ENCODE data around the gene PKNOX2.

PKNOX2 gene

GRCh38 chr11:125173027-125173426, 8.5 kb downstream of the PKNOX2 start:
- no peak for DNase-seq (ENCODE audit: low spot score)

DNA sequence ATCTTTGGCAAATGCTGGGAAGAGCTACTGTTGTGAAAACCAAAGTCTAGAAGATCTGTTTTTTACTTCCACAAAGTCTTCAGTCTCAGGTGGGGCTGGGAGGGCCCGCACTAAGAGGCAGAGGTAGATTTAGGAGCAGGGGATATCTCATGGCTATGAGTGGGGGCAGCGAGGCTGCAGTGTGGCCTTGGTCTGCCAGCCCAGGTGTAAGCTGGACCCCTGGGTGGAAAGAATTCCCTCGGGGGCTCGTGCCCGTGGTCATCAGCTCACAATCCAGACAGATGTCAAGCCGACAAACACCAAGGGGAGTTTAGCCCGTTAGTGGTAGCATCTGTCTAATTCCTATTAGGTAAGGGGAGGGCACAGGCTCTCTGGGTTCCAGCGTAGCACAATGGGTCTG, 9.0 kb downstream of the PKNOX2 start:
- DNase-seq (ENCODE audit: low spot score), result no peak

DNA sequence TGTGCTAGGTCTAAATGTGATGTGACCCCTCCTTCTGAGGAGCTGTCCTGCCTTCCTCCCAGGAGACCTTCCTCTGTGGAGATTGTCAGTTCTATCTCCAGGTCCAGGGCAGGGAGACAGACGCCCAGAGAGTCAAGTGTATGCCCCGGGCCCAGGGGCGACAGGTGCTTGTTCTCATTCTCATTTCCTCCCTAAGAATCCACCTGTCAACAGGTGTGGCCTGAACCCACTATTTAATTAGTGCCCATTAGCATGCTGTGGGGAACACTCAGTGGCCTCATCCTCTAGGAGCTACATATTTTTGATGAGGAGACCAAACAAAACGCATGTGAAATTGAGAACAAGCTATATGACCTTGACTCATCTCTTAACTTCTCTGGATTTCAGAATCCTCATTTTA, 9.5 kb downstream of the PKNOX2 start:
- DNase-seq (ENCODE audit: low spot score), result no peak

DNA sequence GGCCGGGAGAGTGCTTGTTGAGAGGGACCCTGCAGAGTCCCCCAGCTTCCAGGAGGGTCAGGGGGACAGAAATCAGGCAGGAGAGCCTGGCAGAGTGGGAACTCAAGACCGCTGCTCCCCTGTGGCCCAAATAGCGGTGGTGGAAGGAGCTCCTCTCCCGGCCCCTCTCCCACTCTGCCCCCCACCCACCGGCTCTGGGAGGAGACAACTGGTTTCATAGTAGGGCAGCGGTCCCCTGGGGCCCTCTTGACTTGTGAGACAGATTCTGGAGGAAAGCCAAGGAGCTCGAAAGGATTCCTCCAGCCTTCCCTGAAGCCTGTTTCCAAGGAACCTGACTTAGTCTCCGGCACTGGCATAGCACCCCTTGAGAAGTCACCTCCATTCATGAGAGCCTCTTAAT, 10.1 kb downstream of the PKNOX2 start:
- no peak for DNase-seq (ENCODE audit: low spot score)

DNA sequence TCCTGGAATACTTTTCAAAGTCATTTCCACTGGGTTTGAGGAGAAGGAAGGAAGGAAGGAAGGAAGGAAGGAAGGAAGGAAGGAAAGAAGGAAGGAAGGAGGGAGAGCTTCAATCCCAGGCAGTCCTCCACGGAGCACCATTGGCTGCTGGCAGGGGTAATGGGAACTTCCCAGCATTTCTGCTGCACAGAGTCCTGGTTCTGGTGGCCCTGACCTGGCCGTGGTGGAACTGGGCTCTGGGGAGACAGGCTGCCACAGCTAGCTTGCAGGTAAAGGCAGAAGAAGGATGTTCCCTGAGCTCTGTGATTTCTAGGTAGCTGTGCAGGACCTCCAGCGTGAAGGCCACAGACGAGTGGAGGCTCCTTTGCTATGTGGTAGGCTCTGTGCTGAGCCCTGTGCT, 10.6 kb downstream of the PKNOX2 start:
- no peak for DNase-seq (ENCODE audit: low spot score)

DNA sequence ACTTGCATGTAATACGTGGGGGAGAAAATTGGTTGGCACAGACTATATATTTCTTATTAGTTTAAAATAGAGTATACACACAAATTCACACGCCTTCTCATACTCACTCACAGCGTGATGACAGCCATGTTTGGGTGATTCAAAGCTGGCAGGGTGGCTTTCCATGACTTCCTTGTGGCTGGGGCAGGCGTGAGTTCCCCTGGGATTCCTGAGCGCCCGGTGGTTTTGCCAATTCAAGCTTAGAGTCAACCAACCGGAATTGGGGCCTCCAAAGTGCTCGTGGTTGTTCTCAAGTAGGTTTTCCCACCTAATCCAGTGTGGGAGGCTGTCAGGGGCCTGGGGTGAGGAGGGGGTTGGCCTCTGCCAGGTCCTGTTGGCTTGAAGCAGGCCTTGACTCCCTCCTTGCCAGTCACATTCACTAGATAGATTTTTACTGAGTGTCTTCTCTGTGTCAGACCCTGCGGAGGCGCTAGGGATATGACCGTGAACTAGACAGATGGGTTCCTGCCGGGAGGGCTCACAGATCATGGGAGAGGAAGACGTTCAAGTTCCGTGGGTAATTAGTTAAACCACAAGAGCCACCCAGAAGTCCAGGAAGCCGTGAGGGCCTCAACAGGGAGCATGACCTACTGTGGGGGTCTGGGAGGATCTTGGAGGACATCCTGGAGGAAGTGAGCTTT, 11.5 kb downstream of the PKNOX2 start:
- DNase-seq (ENCODE audit: low spot score), result no peak

DNA sequence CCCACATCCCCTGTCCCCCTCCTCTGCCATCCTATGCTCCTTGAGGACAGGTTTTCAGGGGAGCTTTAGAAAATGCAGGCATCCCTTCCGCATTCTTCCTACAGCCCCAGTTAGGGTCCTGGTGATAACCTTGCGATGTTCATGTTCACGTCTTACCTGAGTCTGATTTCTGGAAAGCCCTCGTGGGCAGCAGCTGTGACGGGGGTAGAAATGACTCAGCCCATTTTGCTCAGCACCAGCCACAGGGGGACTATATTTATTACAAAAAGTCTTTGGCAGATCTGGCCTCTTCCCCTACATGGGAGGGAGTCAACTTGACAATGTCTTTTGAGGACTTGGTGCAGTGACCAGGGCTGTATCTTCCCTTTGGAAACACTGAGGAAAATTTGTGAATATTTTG, 12.3 kb downstream of the PKNOX2 start:
- DNase-seq (ENCODE audit: low spot score), result no peak

DNA sequence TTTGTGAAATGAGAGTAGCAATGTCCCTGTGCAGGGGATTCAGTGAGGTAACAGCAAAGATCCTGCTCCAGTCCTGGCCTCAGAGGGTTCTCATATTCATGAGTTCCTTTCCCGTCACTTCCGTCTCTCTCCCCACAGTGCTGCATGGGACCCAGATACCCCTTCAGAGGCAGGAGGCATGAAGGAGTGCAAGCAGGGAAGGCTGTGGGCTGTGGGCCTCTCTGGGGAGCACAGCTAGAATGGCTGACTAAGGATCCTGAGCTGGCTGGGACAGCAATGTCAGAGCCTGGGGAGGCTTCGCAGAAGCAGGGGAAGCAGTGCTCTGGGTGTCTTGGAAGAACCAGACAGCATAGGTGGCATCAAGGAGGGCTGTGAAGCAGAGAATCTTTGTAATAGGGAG, 13.0 kb downstream of the PKNOX2 start:
- DNase-seq (ENCODE audit: low spot score), result no peak

GRCh38 chr11:125179346-125179745, 14.8 kb downstream of the PKNOX2 start:
- no peak for DNase-seq (ENCODE audit: low spot score)

DNA sequence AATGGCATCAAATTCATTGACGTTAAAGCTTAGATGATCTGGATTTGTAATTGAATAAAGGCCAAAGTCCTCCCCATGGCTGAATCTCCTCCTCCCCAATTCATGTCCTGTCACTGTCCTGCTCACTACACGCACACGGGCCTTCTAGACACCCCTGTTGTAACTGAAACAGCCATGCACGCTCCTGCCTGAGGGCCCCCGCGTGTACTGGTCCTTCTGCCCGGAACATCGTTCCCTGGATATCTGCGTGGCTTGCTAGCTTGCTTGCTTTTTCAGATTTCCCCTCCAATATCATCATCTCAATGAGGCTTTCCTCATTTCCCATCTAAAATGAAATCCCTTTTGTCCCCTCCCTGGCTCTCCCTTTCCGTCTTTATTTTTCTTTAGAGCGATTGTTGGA, 15.3 kb downstream of the PKNOX2 start:
- no peak for DNase-seq (ENCODE audit: low spot score)

DNA sequence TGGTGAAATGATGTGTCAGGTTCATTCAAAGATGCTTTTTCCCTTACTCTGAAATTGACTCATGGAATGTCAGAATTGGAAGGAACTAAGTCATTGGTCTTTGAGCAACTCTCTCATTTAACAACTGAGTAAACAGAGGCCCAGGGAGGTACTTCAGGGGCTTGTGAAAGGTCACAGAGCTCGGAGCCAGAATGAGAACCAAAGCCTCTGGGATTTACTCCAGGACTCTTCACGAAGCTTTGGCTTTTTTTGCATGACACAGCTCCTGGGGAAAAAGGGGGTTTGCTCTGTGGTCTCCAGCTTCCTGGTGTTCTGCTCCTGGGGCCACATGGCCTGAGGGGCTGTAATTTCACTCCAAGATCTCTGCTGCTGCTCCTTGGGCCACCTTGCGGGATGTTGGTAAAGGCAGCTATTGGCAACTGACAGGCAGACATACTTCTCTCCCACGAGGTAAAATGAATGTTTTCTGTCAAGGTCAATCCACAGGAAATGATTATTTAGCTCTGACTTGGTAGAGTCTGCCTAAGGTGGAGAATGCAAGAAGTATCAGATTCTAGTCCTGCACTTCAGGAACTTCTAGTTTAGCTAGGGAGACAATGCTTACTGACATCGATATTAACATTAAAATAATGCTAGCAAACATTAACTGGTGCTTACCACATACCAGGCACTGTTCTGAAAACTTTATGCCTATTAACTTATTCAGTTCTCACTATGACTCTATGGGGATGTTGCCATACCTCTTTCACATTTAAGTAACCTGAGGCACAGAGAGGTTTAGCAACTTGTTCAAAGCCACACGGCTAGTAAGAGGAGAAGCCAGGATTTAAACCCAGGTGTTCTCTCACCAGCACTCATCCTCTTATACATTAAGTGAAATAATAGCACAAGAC, 16.1 kb downstream of the PKNOX2 start:
- no peak for DNase-seq (ENCODE audit: low spot score)

DNA sequence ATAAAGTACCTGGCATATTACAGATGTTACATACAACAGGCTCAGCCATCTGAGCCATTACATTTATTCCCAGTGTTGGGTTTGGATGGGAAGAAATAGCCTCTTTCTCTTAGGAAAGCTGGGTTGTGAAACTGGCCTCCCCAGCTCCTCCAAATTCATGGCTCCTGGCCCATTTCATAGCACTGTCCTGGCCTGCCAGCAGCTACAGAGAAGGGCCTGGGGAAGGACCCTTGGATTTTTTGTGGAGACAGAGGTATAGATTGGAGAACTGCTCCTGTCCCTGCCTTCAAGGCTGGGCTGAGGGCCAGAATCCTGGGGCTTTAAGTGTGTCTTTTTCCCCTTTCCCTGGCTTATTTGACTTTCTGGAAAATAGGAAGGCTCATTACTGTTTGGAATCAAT, 18.0 kb downstream of the PKNOX2 start:
- DNase-seq (ENCODE audit: low spot score), result no peak

GRCh38 chr11:125183641-125184040, 19.1 kb downstream of the PKNOX2 start:
- DNase-seq (ENCODE audit: low spot score), result no peak

DNA sequence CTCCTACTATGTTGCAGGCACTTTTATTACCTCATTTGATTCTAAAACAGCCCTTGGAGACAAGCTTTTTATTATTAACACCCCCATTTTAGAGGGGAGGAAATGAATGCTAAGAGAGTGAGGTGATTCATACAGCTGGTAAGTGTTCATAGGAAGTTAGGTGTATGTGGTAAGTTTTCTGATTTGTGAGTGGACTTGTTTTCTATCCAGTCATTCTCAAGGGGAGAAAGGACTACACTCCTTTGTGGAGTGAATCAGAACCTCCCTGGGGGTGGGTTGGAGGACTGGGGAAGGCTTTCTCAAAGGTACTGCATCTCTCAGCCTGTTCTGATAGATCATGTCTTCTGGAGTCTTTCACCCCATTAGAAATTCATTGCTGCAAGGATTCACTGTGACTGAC, 23.5 kb downstream of the PKNOX2 start:
- no peak for DNase-seq (ENCODE audit: low spot score)

GRCh38 chr11:125190566-125190965, 26.0 kb downstream of the PKNOX2 start:
- DNase-seq (ENCODE audit: low spot score), result no peak

DNA sequence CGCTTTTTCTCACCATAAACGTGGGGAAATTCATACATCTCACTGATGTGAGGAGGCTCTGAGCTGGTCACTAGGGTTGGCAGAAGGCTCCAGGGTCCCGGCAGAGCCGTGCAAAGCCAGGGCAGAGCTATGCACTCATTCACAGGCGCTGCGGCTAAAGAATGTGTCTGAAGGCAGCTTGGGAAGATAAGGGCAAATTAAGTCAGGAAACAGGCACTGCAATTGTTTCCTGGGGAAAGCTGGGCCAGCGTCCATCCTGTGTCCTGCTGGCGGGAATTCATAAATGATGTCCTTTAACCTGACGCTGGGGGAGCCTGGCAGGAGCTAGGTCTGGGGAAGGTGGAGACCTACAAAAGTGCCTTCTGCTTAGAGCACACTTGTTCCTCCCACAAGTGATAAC, 27.6 kb downstream of the PKNOX2 start:
- DNase-seq (ENCODE audit: low spot score), result no peak

DNA sequence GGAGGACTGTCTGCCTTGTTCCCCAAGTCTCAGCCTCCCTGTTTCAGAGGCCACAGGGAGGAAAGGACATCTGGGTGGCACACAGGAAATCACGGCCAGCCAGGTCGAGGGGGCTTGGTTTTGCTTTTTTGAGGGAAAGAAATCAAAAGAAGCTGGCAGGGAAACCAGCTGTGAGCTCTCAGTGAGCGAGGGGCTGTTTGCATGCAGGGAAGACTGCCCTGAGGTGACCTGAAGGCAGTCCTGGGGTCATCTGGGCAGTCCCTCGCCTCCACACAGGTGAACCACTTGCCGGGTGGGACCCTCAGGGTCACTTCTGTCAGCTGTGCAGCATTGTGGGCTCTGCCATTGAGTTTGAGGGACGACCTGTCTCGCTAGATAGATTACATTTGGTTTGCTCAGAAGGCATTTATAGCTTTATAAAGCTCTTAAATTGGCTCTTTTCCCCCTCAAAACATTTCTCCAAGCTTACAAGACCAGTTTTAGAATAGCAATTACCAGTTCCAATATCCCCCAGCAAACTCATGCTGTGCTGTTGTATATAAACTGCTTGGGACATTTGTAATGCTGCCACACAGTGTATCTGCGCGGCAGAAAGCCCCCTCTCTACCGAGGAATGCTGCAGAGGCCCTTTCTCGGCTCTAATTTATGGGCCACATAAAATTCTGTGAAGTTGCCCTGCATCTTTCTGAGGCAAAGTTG, 28.3 kb downstream of the PKNOX2 start:
- no peak for DNase-seq (ENCODE audit: low spot score)

GRCh38 chr11:125193416-125193726, 28.8 kb downstream of the PKNOX2 start:
- DNase-seq (ENCODE audit: low spot score), result no peak

GRCh38 chr11:125193841-125194240, 29.3 kb downstream of the PKNOX2 start:
- DNase-seq (ENCODE audit: low spot score), result no peak

DNA sequence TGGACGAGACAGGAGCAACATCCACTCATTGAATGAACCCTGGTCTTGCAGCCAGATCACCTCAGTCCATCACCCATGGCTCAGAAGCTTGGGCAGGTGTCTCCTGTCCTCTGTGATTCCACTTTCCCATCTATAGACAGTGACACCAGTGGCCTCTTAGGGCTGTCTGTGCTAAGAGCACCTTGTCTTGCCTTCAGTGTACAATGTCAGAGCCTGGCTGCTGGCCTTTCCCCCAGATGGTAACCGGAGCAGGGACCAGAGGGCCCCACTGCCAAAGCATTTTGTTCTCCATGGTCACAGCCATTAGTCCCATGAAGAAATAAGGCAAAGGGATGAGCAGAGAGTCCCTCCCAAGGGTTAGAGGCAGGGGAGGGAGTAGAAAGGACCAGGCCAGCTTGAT, 35.4 kb downstream of the PKNOX2 start:
- DNase-seq (ENCODE audit: low spot score), result no peak

DNA sequence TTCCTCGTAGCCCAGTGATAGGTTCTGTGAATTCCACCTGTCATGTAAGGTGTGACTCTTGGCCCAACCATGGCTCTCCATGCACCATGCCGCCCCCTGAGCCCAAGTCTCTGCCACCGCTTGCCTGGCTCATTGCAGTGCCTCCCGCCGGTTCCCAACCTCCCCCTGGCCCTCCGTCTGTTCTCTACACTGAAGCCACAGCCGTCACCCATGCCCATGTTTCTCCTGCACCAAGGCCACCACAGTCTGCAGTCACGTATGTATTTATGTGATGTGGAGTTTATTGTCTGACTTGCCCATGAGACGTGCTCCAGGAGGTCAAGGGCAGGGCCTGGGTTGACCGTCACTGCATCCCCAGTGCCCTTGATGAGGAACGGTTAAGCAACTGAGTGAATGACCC, 35.9 kb downstream of the PKNOX2 start:
- DNase-seq (ENCODE audit: low spot score), result no peak

- DNase-seq (ENCODE audit: low spot score), result no peak
These were observed 37.1 kb downstream of the PKNOX2 start for GRCh38 chr11:125201525-125202141.

DNA sequence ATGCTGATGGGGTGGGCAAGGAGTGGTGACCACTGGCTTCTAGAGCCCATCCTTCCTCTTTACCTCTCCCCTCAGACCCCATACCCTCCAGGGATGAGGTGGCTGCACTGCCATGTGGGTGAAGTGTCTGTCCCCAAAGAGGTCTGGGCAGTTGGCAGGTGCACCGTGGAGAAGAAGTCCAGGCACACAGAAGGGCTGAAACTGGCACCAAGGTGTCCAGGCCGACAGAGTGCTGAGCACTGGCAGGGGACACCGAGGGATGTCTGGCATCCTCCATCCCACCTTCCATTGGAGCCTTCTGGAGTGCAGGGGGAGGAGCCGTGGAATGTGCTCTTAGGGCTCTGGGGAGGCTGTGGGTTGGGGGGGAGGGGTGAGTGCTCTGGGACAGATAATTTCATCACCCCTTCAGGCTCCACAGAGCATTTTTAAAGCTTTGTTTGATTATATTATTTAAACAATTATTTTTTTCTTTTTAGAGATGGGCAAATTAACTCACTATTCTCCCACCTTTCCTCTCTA, 37.9 kb downstream of the PKNOX2 start:
- no peak for DNase-seq (ENCODE audit: low spot score)
